ENCODE measurements around the gene INCENP. TPM values are rescaled to one million over a fixed set of nuclear protein-coding genes. Genes with fewer than 3 reads are reported as not detected.

The INCENP gene
- total and polyA plus RNA-seq, 7 donors = 4.8 to 20.1 (median 11.6) TPM

DNA sequence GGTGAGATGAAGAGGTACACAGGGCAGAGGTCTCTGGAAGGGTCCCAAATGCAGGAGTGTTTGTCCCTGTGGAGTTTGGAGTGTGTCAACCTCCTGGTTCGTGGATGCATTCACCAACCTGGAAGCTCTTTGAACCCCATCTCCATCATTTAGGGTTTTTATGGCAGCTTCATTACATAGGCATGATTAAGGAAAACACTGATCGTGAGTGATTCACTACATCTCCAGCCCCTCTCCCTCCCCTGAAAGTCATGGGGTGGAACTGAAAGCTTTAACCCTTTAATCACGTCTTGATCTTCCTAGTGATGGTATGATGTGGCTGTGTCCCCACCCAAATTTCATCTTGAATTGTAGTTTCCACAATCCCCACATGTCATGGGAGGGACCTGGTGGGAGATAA is 19.8 kb upstream of the INCENP start:
- no peaks in the 10 kb centered on the region for H3K9me3 ChIP-seq
- DNase-seq (no peak), ATAC-seq (no peak)
- no peaks in the 10 kb centered on the region for H3K36me3 ChIP-seq (ENCODE audit: insufficient read depth in 1 of 2, low read depth in 1 of 2)
- H3K27ac ChIP-seq = peak overlapping the region; percentile 71
- H3K27me3 ChIP-seq (ENCODE audit: insufficient read depth in 3 of 3, low read length in 2 of 3) = no peaks in the 10 kb centered on the region
- 48 to 57% (median 52%) methylated on average over 3 of the region's 3 CpGs for WGBS, 3 donors
- TF ChIP-seq, protein P1, sequence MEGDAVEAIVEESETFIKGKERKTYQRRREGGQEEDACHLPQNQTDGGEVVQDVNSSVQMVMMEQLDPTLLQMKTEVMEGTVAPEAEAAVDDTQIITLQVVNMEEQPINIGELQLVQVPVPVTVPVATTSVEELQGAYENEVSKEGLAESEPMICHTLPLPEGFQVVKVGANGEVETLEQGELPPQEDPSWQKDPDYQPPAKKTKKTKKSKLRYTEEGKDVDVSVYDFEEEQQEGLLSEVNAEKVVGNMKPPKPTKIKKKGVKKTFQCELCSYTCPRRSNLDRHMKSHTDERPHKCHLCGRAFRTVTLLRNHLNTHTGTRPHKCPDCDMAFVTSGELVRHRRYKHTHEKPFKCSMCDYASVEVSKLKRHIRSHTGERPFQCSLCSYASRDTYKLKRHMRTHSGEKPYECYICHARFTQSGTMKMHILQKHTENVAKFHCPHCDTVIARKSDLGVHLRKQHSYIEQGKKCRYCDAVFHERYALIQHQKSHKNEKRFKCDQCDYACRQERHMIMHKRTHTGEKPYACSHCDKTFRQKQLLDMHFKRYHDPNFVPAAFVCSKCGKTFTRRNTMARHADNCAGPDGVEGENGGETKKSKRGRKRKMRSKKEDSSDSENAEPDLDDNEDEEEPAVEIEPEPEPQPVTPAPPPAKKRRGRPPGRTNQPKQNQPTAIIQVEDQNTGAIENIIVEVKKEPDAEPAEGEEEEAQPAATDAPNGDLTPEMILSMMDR (IDR thresholded peaks at IDR 0.05) = no peak
- H3K4me3 ChIP-seq = no peak overlapping the region
- peaks cover 27% of the 10 kb centered on the region for H3K4me1 ChIP-seq
- intact Hi-C loops (cut with DNase I) = no loop called here

- intact Hi-C loops (cut with DNase I) = loop anchor here in 1 of 2 donors (5.0 kb wide), 2 partner anchors 208 to 308 kb away; no protein-coding TSS in a partner anchor
- Histone ChIP-seq H3K4me1 (peaks cover 27% of the 10 kb centered on the region), H3K9me3 (no peaks in the 10 kb centered on the region), H3K27ac (peak overlapping the region; percentile 71), H3K36me3 (ENCODE audit: insufficient read depth in 1 of 2, low read depth in 1 of 2) (no peaks in the 10 kb centered on the region), H3K27me3 (ENCODE audit: insufficient read depth in 3 of 3, low read length in 2 of 3) (no peaks in the 10 kb centered on the region), H3K4me3 (peak overlapping the region; percentile 47)
- DNase-seq = no peak
- peak; percentile 72 to 85 (median 78) for ATAC-seq
- WGBS, 3 donors = 19 to 23% (median 21%) methylated on average over 11 of the region's 11 CpGs
- TF ChIP-seq, protein P1 (IDR thresholded peaks at IDR 0.05) = no peak
Observed at GRCh38 chr11:62104816-62105653, 18.8 kb upstream of the INCENP start.

GRCh38 chr11:62105667-62106191 is 18.1 kb upstream of the INCENP start:
- peak overlapping the region; percentile 47 for H3K4me3 ChIP-seq
- H3K27ac ChIP-seq = peak overlapping the region; percentile 71
- TF ChIP-seq, protein P1 (IDR thresholded peaks at IDR 0.05) = no peak
- peak in 2 of 4 donors; percentile 12 to 13 for ATAC-seq
- H3K27me3 ChIP-seq (ENCODE audit: insufficient read depth in 3 of 3, low read length in 2 of 3) = no peaks in the 10 kb centered on the region
- intact Hi-C loops (cut with DNase I) = loop anchor here in 1 of 2 donors (5.0 kb wide), 2 partner anchors 208 to 308 kb away; no protein-coding TSS in a partner anchor
- H3K4me1 ChIP-seq = peaks cover 27% of the 10 kb centered on the region
- WGBS, 3 donors = 15 to 22% (median 20%) methylated on average over 5 of the region's 5 CpGs
- no peak for DNase-seq
- no peaks in the 10 kb centered on the region for H3K9me3 ChIP-seq
- no peaks in the 10 kb centered on the region for H3K36me3 ChIP-seq (ENCODE audit: insufficient read depth in 1 of 2, low read depth in 1 of 2)

DNA sequence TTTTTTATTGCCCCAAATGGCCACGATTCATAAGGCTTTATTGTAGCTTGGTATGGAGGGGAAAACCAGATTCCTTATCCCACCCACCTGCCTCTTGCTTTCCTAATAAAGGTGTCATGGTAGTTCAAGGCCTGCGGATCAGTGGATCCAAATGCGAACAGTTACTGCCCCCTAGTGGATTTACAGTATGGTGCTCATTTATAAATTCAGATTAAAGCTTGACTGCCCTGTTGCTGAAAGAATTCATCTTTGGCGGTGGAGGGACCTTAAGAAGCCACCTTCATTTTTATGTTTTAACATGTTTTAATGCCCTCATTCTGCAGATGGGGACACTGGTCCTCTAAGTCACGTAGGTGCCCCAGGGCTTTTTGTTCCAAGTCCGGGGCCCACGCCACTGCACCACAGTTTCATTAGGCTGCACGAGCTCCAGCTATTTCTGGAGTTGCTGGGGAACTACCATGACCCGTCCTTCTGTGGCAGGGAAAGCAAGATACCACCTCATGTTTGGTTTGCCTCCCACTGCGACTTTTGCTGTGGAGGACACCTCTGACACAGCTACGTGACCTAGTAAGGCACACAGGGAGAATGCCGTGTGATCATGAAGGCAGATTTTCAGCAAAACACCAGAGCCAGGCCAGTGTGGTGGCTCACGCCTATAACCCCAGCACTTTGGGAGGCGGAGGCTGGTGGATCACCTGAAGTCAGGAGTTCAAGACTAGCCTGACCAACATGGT is 15.6 kb upstream of the INCENP start:
- no peak overlapping the region for H3K4me3 ChIP-seq
- TF ChIP-seq, protein P1 (IDR thresholded peaks at IDR 0.05) = peak; percentile 82
- no peaks in the 10 kb centered on the region for H3K36me3 ChIP-seq (ENCODE audit: insufficient read depth in 1 of 2, low read depth in 1 of 2)
- H3K27me3 ChIP-seq (ENCODE audit: insufficient read depth in 3 of 3, low read length in 2 of 3) = no peaks in the 10 kb centered on the region
- DNase-seq (no peak), ATAC-seq (peak; percentile 46 to 66 (median 56))
- H3K27ac ChIP-seq = no peak overlapping the region
- 44 to 50% (median 45%) methylated on average over 14 of the region's 14 CpGs for WGBS, 3 donors
- no peaks in the 10 kb centered on the region for H3K9me3 ChIP-seq
- H3K4me1 ChIP-seq = peaks cover 27% of the 10 kb centered on the region
- intact Hi-C loops (cut with DNase I) = loop anchor here (2.0 to 5.0 kb wide), 5 partner anchors 209 to 361 kb away; no protein-coding TSS in a partner anchor
